Activated CD4-positive, alpha-beta T cell treated with anti-CD3 and anti-CD28 coated beads, Interleukin-2, amount 10 ng/mL, durations not matched to agents 7 days and 5 days (primary cell): ENCODE data around the gene FLII. TPM values are rescaled to one million over a fixed set of nuclear protein-coding genes. Genes with fewer than 3 reads are reported as not detected.

Source experiments
- CTCF ChIA-PET: fragments of 350-600 bp; sonication (Branson Sonifier 250); formaldehyde crosslinking; loops from one replicate; lab custom pipeline; 2021; ENCODE audit warnings: antibody characterized with exemption; lab: Charles Lee
- POLR2A ChIA-PET: fragments of 350-600 bp; sonication (Branson Sonifier 250); formaldehyde crosslinking; loops from one replicate; lab custom pipeline; 2021; ENCODE audit warnings: antibody characterized with exemption; lab: Charles Lee
- DNase-seq: peaks from one replicate; pipeline ENCODE4 v3.0.0-alpha.2; 2020
- H3K27ac Mint-ChIP-seq: one replicate; pipeline ENCODE4 v1.8.0; 2021; ENCODE audit warnings: mild to moderate bottlenecking, moderate library complexity, mixed read lengths
- H3K27me3 Mint-ChIP-seq: one replicate; pipeline ENCODE4 v1.8.0; 2021; ENCODE audit warnings: mixed read lengths
- H3K36me3 Mint-ChIP-seq: one replicate; pipeline ENCODE4 v1.8.0; 2021; ENCODE audit warnings: low read depth, mixed read lengths
- H3K4me1 Mint-ChIP-seq: one replicate; pipeline ENCODE4 v1.8.0; 2021; ENCODE audit warnings: mixed read lengths
- H3K4me3 Mint-ChIP-seq: one replicate; pipeline ENCODE4 v1.8.0; 2021; ENCODE audit warnings: mild to moderate bottlenecking, moderate library complexity, mixed read lengths
- H3K9me3 Mint-ChIP-seq: one replicate; pipeline ENCODE4 v1.8.0; 2021; ENCODE audit warnings: mixed read lengths
- total RNA-seq, 2 experiments: library from RNA; stranded (reverse); gene quantifications; one replicate each; pipeline ENCODE4 v1.2.3, GENCODE V29; 2021

Gene FLII
- total RNA-seq, 2 experiments from 2014 or later: 323 to 328 TPM

DNA sequence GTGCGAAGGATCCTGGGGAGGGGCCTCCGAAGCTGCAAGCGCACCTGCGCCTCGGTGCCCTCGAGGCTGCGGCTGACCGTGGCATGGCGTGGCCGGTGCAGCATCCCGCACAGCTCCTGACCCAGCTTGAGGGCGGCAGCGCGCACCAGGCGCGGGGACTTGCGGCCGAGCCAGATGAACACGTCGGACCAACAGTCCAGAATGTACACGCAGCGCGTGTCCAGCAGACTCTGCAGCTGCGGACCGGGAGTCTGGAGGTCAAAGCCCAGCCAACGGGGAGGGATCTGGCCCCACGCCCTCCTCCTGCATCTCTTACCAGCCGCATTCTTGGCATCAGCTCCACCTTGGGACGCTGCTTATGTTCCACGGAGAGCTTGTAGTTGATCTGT lies 10.9 kb downstream of the FLII start:
- H3K36me3 Mint-ChIP-seq: peaks cover 45% of the 10 kb centered on the region
- DNase-seq: no peak
- peaks cover 3% of the 10 kb centered on the region for H3K4me1 Mint-ChIP-seq
- H3K9me3 Mint-ChIP-seq: no peaks in the 10 kb centered on the region
- no peak overlapping the region for H3K4me3 Mint-ChIP-seq
- no peaks in the 10 kb centered on the region for H3K27me3 Mint-ChIP-seq
- no peak overlapping the region for H3K27ac Mint-ChIP-seq
- ChIA-PET CTCF (interaction anchor here (0.7 kb wide), 1 partner anchor 31 kb away, joined by 3 read pairs; no protein-coding TSS in a partner anchor), POLR2A (no interaction called here)

DNA sequence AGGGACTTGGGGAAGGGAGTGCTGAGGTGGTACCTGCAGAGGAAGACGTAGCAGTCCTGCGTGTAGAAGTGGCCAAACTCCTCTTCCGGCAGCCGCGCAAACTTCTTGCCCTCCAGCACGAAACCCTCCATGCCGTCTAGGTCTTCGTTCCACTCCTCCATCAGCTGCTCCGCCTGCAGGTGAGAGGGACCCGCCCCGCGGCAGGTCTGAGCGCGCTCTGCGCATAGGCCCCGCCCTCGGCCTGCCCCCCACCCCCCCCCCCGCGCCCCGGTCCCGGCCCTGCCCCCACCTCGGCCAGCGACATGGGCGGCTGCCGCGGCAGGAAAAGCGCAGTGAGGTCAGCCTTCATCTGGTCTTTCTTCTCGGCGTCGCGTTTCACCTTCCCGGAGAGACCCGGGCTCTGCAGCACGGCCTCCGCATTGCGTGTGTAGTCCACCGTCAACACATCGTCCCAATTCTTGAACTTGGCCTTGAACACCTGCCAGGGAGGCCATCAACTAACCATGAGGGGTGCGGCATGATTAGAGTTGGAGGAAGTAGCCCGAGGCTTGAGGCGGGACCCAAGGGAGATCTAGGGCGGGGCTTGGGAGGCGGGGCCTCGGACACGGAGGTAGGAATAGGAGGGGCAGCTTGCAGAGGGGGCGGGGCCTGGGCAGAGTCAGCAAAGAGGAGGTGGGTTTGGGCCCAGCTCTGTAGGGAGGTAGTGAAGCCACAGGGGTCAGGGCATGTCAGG lies 11.5 kb downstream of the FLII start:
- H3K4me3 Mint-ChIP-seq: no peak overlapping the region
- H3K27ac Mint-ChIP-seq: no peak overlapping the region
- H3K4me1 Mint-ChIP-seq: peaks cover 3% of the 10 kb centered on the region
- H3K9me3 Mint-ChIP-seq: no peaks in the 10 kb centered on the region
- POLR2A ChIA-PET: no interaction called here
- H3K27me3 Mint-ChIP-seq: no peaks in the 10 kb centered on the region
- CTCF ChIA-PET: interaction anchor here (0.7 kb wide), 1 partner anchor 30 kb away, joined by 3 read pairs; no protein-coding TSS in a partner anchor
- peak; percentile 19 for DNase-seq
- peaks cover 41% of the 10 kb centered on the region for H3K36me3 Mint-ChIP-seq

DNA sequence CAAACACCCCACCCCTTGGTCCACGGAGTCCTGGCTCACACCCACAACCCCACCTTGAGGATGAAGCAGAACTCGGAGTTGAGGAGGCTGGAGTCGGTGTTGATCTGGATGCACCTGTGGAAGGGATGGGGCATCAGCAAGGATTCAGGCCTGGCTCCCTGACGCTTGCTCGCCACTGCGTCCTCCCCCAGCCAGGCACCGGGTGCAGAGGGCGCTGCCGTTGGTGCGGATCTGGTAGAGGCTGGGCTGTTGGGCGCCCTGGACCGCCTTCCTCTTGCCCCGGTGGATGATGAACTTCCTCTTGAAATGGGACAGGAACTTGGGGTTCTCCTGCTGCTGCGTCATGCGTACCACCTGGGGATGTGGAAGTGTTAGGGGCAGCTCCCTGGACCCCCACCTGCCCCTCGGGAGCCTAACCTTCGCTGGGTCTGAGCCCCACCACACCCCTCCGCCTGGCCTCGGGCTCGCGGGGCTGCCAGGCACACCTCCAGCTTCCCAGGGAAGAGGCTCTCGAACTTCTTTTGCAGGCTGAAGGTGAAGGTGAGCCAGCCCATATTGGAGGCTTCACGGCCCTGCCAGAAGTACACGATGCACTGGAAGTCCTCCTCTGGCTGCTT lies 12.3 kb downstream of the FLII start:
- H3K9me3 Mint-ChIP-seq: no peaks in the 10 kb centered on the region
- no peaks in the 10 kb centered on the region for H3K27me3 Mint-ChIP-seq
- ChIA-PET CTCF (no interaction called here), POLR2A (no interaction called here)
- peaks cover 36% of the 10 kb centered on the region for H3K36me3 Mint-ChIP-seq
- no peak overlapping the region for H3K4me3 Mint-ChIP-seq
- no peak for DNase-seq
- peaks cover 3% of the 10 kb centered on the region for H3K4me1 Mint-ChIP-seq
- H3K27ac Mint-ChIP-seq: no peak overlapping the region

DNA sequence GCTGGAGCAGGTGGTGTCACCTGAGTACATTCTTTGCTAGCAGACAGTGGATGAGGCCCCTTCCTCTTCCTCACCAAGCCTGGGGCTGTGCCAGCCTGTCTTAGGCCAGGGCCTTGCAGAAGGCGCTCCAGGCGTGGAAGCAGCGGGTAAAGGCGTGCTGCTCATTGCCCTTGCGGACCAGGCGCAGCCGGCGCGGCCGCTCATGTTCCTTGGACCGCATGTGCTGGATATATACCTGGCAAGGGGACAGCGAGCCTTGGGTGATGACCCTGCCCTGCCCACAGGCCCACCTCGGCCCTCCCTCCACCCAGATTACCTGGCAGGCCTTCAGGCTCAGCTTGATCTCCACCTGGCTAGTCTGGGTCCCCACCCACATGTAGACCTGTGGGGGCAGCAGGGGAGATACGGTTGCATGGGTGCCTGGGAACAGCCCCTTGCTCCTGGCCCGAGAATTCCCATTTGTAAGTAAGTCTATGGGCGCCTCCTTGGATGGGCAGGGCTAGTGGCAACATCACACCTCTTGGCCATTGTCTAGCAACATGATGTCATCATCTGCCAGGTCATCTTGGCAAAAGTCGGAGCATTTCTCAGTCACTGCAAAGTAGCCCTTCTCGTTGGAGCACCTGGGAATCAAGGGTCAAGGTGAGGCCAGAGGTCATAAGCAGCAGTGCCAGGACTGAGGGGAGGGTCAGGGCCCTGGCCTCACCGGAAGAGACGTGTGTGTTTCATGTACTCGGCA lies 13.3 kb downstream of the FLII start:
- no peak overlapping the region for H3K27ac Mint-ChIP-seq

DNA sequence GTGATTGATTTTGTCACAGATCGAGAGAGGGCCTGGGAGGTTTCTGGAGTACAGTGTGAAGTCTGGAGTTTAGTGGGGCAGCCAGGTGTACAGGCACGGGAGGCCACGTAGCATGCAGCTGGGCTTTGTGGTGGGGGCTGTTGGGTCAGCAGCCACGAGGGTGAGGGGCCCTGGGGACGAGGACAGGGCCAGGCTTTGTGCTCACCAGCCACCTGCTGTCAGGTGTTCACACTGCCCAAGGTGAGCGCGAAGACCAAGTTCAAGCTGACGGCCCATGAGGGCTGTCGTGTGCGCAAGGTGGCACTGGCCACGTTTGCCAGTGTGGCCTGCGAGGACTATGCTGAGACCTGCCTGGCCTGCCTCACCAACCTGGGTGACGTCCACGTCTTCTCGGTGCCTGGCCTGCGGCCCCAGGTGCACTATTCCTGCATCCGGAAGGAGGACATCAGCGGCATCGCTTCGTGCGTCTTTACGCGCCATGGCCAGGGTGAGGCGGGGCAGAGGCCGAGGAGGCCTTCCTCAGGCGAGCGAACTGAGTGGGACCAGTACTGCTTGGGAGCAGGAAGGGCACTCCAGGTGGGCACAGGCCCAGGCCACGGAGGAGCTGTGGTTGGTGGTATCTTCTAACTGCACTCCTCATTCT lies 17.2 kb downstream of the FLII start:
- Mint-ChIP-seq H3K9me3 (no peaks in the 10 kb centered on the region), H3K4me3 (no peak overlapping the region), H3K4me1 (no peaks in the 10 kb centered on the region), H3K27me3 (no peaks in the 10 kb centered on the region), H3K27ac (no peak overlapping the region), H3K36me3 (peaks cover 9% of the 10 kb centered on the region)
- DNase-seq: no peak
- CTCF ChIA-PET: no interaction called here
- POLR2A ChIA-PET: no interaction called here

More for the DNA sequence above, 13.3 kb downstream of the FLII start:
- Mint-ChIP-seq H3K4me1 (peaks cover 3% of the 10 kb centered on the region), H3K9me3 (no peaks in the 10 kb centered on the region), H3K27me3 (no peaks in the 10 kb centered on the region), H3K36me3 (peaks cover 27% of the 10 kb centered on the region), H3K4me3 (no peak overlapping the region)
- ChIA-PET POLR2A (no interaction called here), CTCF (no interaction called here)
- no peak for DNase-seq

DNA sequence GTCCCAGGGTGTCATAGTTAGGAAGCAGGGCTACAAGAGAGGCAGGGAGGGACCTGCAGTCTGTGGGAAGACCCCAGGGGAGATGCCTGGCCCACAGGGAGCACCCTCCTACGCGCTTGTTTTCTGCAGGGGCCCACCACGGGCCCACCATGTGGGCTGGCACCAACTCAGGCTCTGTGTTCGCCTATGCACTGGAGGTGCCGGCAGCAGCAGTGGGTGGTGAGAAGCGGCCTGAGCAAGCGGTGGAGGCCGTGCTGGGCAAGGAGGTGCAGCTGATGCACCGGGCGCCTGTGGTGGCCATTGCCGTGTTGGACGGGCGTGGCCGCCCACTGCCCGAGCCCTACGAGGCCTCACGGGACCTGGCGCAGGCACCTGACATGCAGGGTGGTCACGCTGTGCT lies 18.1 kb downstream of the FLII start:
- Mint-ChIP-seq H3K9me3 (no peaks in the 10 kb centered on the region), H3K27me3 (no peaks in the 10 kb centered on the region), H3K36me3 (peaks cover 7% of the 10 kb centered on the region), H3K27ac (no peak overlapping the region), H3K4me3 (no peak overlapping the region), H3K4me1 (no peaks in the 10 kb centered on the region)
- DNase-seq: no peak
- POLR2A ChIA-PET: no interaction called here
- CTCF ChIA-PET: interaction anchor here (0.8 to 1.8 kb wide), 2 partner anchors 16 to 17 kb away, joined by 3 to 6 read pairs; no protein-coding TSS in a partner anchor

DNA sequence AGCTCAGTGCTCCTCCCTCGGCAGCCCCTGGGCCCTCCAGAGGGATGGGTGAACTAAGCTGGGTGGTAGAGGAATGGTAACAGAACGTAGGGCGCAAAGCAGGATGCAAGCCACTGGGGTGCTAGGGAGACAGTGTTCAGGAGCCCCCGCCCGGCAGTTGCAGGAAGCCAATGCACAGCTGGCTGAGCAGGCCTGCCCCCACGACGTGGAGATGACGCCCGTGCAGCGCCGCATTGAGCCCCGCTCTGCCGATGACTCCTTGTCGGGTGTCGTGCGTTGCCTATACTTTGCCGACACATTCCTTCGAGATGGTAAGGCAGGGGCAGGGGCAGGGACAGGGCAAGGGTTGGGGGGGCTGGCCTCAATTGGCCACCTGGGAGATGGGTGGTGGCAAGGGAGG lies 20.2 kb downstream of the FLII start:
- Mint-ChIP-seq H3K36me3 (peaks cover 4% of the 10 kb centered on the region), H3K27me3 (no peaks in the 10 kb centered on the region), H3K4me1 (no peaks in the 10 kb centered on the region), H3K9me3 (no peaks in the 10 kb centered on the region), H3K27ac (no peak overlapping the region), H3K4me3 (no peak overlapping the region)
- ChIA-PET CTCF (interaction anchor here (1.5 kb wide), 1 partner anchor 11 kb away, joined by 3 read pairs; no protein-coding TSS in a partner anchor), POLR2A (no interaction called here)
- DNase-seq: no peak

DNA sequence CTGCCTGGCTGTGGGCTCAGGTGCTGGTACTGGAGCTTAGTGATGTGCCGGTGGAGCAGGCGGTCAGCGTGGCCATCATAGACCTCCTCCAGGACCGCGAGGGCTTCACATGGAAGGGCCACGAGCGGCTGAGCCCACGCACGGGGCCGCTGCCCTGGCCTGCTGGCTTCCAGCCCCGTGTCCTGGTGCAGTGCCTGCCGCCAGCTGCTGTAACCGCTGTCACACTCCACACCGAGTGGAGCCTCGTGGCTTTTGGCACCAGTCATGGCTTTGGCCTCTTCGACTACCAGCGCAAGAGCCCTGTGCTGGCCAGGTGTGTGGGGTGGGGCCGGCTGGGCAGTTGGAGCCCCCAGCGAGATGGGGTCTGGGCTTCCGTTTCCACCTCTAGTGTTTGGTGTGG lies 21.1 kb downstream of the FLII start:
- H3K36me3 Mint-ChIP-seq: peaks cover 4% of the 10 kb centered on the region
- no peak overlapping the region for H3K27ac Mint-ChIP-seq
- no peak for DNase-seq
- POLR2A ChIA-PET: no interaction called here
- H3K27me3 Mint-ChIP-seq: no peaks in the 10 kb centered on the region
- CTCF ChIA-PET: interaction anchor here (0.8 kb wide), 1 partner anchor 13 kb away, joined by 3 read pairs; no protein-coding TSS in a partner anchor
- no peak overlapping the region for H3K4me3 Mint-ChIP-seq
- H3K4me1 Mint-ChIP-seq: no peaks in the 10 kb centered on the region
- H3K9me3 Mint-ChIP-seq: no peaks in the 10 kb centered on the region

DNA sequence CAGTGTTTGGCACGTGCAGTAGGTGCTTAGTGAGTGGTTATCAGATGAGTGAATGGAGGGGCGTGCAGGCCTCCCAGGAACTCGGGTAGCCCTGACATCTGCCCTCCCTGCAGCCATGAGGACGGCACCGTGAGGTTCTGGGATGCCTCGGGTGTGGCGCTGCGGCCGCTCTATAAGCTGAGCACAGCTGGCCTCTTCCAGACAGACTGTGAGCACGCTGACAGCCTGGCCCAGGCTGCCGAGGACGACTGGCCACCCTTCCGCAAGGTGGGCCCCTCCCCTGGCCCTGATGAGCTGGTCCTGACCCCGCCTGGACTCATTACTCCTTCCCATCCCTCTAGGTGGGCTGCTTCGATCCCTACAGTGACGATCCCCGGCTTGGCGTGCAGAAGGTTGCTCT lies 22.0 kb downstream of the FLII start:
- Mint-ChIP-seq H3K4me3 (no peak overlapping the region), H3K27ac (no peak overlapping the region)
- POLR2A ChIA-PET: no interaction called here

DNA sequence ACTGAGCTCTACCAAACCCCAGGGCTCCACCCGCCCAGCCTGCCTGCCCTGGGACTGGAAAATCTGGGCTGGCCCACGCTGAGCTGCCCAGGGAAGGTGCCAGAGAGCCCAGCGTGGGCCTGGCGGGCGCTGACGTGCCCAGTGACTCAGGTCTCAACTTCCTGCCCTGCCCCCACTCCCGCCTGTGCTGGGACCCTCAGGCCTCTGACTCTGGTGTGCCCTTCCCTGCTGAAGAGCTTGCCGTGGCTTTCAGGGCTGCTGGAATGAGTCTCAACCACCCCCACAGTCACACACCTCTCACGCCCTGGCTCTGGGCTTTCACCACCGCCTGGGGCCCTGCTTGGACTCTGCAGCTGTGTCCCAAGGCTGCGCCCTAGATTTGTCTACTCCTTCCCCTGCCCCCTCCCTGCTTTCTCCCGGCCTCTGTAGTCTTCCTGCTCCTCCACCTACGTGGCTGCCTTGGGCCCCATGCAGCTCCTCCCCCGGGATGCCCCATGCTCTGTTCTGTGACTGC lies 22.7 kb downstream of the FLII start:
- H3K4me3 Mint-ChIP-seq: no peak overlapping the region
- DNase-seq: no peak
- H3K9me3 Mint-ChIP-seq: no peaks in the 10 kb centered on the region
- H3K27ac Mint-ChIP-seq: no peak overlapping the region
- H3K4me1 Mint-ChIP-seq: no peaks in the 10 kb centered on the region
- H3K36me3 Mint-ChIP-seq: peaks cover 4% of the 10 kb centered on the region
- no peaks in the 10 kb centered on the region for H3K27me3 Mint-ChIP-seq
- CTCF ChIA-PET: interaction anchor here (0.6 to 0.9 kb wide), 2 partner anchors 24 to 29 kb away, joined by 3 read pairs; no protein-coding TSS in a partner anchor
- POLR2A ChIA-PET: no interaction called here

More for the DNA sequence above, 22.0 kb downstream of the FLII start:
- no peaks in the 10 kb centered on the region for H3K9me3 Mint-ChIP-seq
- DNase-seq: no peak
- no peaks in the 10 kb centered on the region for H3K27me3 Mint-ChIP-seq
- no peaks in the 10 kb centered on the region for H3K4me1 Mint-ChIP-seq
- H3K36me3 Mint-ChIP-seq: peaks cover 4% of the 10 kb centered on the region
- CTCF ChIA-PET: interaction anchor here (0.5 to 0.9 kb wide), 3 partner anchors 12 to 40 kb away, joined by 3 read pairs; no protein-coding TSS in a partner anchor

DNA sequence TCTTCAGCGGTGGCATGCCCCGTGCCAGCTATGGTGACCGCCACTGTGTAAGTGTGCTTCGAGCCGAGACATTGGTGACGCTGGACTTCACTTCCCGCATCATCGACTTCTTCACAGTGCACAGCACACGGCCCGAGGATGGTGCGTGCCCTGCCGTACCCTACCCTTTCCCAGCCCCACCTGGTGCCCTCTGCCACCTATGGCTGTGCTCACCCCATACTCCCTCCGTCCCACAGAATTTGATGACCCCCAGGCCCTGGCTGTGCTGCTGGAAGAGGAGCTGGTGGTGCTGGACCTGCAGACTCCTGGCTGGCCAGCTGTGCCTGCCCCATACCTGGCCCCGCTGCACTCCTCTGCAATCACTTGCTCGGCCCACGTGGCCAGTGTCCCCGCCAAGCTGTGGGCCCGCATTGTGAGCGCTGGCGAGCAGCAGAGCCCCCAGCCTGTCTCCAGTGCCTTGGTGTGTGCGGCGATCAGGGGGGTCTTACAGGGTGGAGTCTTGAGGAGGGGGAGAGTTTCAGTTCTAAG lies 23.6 kb downstream of the FLII start:
- H3K9me3 Mint-ChIP-seq: no peaks in the 10 kb centered on the region
- no peaks in the 10 kb centered on the region for H3K4me1 Mint-ChIP-seq

More for the DNA sequence above, 23.6 kb downstream of the FLII start:
- Mint-ChIP-seq H3K36me3 (peaks cover 4% of the 10 kb centered on the region), H3K4me3 (no peak overlapping the region), H3K27me3 (no peaks in the 10 kb centered on the region), H3K27ac (no peak overlapping the region)
- DNase-seq: no peak
- POLR2A ChIA-PET: no interaction called here
- CTCF ChIA-PET: interaction anchor here (0.6 to 1.0 kb wide), 2 partner anchors 23 to 26 kb away, joined by 3 read pairs; partner anchors contain the start of gene MIEF2
